ENCODE data around the gene TBC1D21. TPM values are rescaled to one million over a fixed set of nuclear protein-coding genes. Genes with fewer than 3 reads are reported as not detected.

Gene TBC1D21
- total RNA-seq, 1 experiment from 2014 or later = not detected

DNA sequence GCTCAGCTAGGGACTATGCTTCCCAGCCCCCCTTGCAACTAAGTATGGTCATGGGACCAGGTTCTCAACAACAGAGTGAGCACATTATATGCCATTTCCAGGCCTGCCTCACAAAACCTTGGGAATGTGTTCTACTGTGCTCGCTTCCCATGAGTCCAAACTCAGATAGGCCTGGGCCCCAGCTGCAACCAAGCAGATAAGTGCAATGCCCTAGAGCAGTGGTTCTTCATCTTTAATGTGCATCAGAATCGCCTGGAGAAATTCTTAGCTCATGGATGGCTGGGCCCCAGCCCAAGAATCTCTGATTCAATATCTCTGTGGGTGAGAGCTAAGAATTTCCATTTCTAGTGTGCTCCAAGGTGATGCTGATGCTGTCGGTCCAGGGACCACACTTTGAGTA is 27.5 kb upstream of the TBC1D21 start:
- TF ChIP-seq, protein P1, sequence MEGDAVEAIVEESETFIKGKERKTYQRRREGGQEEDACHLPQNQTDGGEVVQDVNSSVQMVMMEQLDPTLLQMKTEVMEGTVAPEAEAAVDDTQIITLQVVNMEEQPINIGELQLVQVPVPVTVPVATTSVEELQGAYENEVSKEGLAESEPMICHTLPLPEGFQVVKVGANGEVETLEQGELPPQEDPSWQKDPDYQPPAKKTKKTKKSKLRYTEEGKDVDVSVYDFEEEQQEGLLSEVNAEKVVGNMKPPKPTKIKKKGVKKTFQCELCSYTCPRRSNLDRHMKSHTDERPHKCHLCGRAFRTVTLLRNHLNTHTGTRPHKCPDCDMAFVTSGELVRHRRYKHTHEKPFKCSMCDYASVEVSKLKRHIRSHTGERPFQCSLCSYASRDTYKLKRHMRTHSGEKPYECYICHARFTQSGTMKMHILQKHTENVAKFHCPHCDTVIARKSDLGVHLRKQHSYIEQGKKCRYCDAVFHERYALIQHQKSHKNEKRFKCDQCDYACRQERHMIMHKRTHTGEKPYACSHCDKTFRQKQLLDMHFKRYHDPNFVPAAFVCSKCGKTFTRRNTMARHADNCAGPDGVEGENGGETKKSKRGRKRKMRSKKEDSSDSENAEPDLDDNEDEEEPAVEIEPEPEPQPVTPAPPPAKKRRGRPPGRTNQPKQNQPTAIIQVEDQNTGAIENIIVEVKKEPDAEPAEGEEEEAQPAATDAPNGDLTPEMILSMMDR (IDR thresholded peaks at IDR 0.05; ENCODE audit: unreplicated experiment) = no peak
- ChIA-PET CTCF (interaction anchor here (1.0 to 1.6 kb wide), 2 partner anchors 51 to 475 kb away, joined by 3 read pairs; no protein-coding TSS in a partner anchor), POLR2A (no interaction called here)
- no TSS peak for BruUV-seq (replicated peaks)
- Mint-ChIP-seq H3K4me1 (ENCODE audit: insufficient read depth, unreplicated experiment) (no peaks in the 10 kb centered on the region), H3K36me3 (ENCODE audit: insufficient read depth, unreplicated experiment) (no peaks in the 10 kb centered on the region), H3K4me3 (ENCODE audit: unreplicated experiment) (no peak overlapping the region), H3K27ac (ENCODE audit: low read depth, unreplicated experiment) (no peak overlapping the region), H3K27me3 (ENCODE audit: insufficient read depth, unreplicated experiment) (peaks cover 69% of the 10 kb centered on the region), H3K9me3 (ENCODE audit: unreplicated experiment) (no peaks in the 10 kb centered on the region)
- no peak for DNase-seq (ENCODE audit: unreplicated experiment)
- intact Hi-C loops (cut with micrococcal nuclease) = no loop called here

DNA sequence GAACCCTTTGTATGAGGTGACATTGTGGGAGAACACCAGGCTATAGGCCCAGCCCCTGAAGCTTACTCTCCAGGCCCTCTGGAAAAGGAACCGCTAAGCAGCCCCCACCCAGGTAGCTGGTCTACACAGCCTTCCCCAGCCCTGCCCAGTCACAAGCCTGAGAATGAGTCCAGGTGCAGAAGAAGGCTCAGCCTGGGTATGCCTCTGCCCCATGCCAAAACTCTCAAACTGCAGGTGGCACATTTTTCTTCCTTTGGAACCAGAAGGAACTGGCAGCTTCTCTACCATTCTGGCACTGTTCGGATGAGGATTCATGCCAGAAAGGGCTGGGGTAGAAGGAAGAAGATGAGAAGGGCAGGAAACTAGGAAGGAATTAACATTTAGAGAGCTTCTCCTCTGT is 23.7 kb upstream of the TBC1D21 start:
- intact Hi-C loops (cut with micrococcal nuclease) = no loop called here
- BruUV-seq (replicated peaks) = no TSS peak
- no peak for DNase-seq (ENCODE audit: unreplicated experiment)
- no peak overlapping the region for H3K4me3 Mint-ChIP-seq (ENCODE audit: unreplicated experiment)
- no peaks in the 10 kb centered on the region for H3K4me1 Mint-ChIP-seq (ENCODE audit: insufficient read depth, unreplicated experiment)
- peaks cover 87% of the 10 kb centered on the region for H3K27me3 Mint-ChIP-seq (ENCODE audit: insufficient read depth, unreplicated experiment)
- ChIA-PET CTCF (interaction anchor here (0.9 kb wide), 1 partner anchor 25 kb away, joined by 3 read pairs; no protein-coding TSS in a partner anchor), POLR2A (no interaction called here)
- H3K36me3 Mint-ChIP-seq (ENCODE audit: insufficient read depth, unreplicated experiment) = no peaks in the 10 kb centered on the region
- no peak overlapping the region for H3K27ac Mint-ChIP-seq (ENCODE audit: low read depth, unreplicated experiment)
- H3K9me3 Mint-ChIP-seq (ENCODE audit: unreplicated experiment) = no peaks in the 10 kb centered on the region
- TF ChIP-seq, protein P1 (IDR thresholded peaks at IDR 0.05; ENCODE audit: unreplicated experiment) = no peak

DNA sequence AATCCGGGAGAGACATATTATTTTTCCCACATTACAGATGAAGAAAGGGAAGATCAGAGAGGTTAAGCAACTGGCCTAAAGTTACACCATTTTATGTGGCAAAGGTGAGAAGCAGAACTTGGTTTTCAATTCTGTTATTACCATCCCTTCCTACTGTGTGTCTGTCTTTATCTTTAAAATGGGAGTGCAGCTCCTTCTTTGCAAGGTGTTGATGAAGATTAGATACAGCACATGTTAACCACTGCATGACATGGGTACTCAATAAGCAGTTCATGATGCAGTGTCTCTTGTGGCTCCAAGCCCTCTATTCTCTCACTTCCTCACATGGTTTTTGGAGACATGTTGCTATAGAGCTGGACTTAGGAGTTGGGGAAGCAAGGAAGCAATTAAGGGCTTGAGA is 23.1 kb upstream of the TBC1D21 start:
- Mint-ChIP-seq H3K9me3 (ENCODE audit: unreplicated experiment) (no peaks in the 10 kb centered on the region), H3K27ac (ENCODE audit: low read depth, unreplicated experiment) (no peak overlapping the region), H3K4me1 (ENCODE audit: insufficient read depth, unreplicated experiment) (no peaks in the 10 kb centered on the region), H3K4me3 (ENCODE audit: unreplicated experiment) (no peak overlapping the region), H3K27me3 (ENCODE audit: insufficient read depth, unreplicated experiment) (peaks cover 92% of the 10 kb centered on the region), H3K36me3 (ENCODE audit: insufficient read depth, unreplicated experiment) (no peaks in the 10 kb centered on the region)
- no TSS peak for BruUV-seq (replicated peaks)
- ChIA-PET CTCF (interaction anchor here (0.9 kb wide), 1 partner anchor 24 kb away, joined by 3 read pairs; no protein-coding TSS in a partner anchor), POLR2A (no interaction called here)
- DNase-seq (ENCODE audit: unreplicated experiment) = no peak
- TF ChIP-seq, protein P1 (IDR thresholded peaks at IDR 0.05; ENCODE audit: unreplicated experiment) = no peak
- intact Hi-C loops (cut with micrococcal nuclease) = no loop called here

DNA sequence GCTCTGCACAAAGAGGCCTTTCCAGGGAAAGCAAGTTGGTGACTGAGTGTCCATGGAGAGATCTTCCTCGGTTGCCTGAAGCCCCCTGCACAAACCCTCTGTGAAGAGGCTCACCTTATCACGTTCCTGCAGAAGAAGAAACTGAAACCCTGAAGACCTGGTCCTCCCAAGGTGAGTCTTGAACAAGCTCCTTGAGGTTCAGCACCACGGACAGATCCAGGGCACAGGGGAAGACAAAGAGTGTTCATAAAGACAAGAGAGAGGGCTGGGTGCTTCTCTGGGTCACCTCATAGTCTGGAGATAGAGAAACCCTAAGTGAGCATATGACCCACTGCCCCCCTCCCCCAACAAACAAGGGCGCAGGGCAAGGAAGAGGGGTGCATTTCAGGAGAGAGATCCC is 21.7 kb upstream of the TBC1D21 start:
- TF ChIP-seq, protein P1 (IDR thresholded peaks at IDR 0.05; ENCODE audit: unreplicated experiment) = no peak
- H3K27ac Mint-ChIP-seq (ENCODE audit: low read depth, unreplicated experiment) = no peak overlapping the region
- peak; percentile 80 for DNase-seq (ENCODE audit: unreplicated experiment)
- ChIA-PET POLR2A (no interaction called here), CTCF (interaction anchor here (0.7 to 1.2 kb wide), 2 partner anchors 22 to 58 kb away, joined by 4 read pairs; no protein-coding TSS in a partner anchor)
- H3K9me3 Mint-ChIP-seq (ENCODE audit: unreplicated experiment) = no peaks in the 10 kb centered on the region
- intact Hi-C loops (cut with micrococcal nuclease) = no loop called here
- H3K4me1 Mint-ChIP-seq (ENCODE audit: insufficient read depth, unreplicated experiment) = no peaks in the 10 kb centered on the region
- no peaks in the 10 kb centered on the region for H3K36me3 Mint-ChIP-seq (ENCODE audit: insufficient read depth, unreplicated experiment)
- BruUV-seq (replicated peaks) = no TSS peak
- no peak overlapping the region for H3K4me3 Mint-ChIP-seq (ENCODE audit: unreplicated experiment)
- peaks cover 95% of the 10 kb centered on the region for H3K27me3 Mint-ChIP-seq (ENCODE audit: insufficient read depth, unreplicated experiment)
